GM19438 (cell line): ENCODE measurements around the gene CHMP6.
A peak's percentile ranks its signal among the peaks of the same experiment; 100 is the strongest.
"Not testable (repeated sequence)": the region's sequence is repeated elsewhere in the genome, so short reads cannot be mapped to it uniquely, and the experiment has no call there.

Source experiments
- ATAC-seq: cut with Tn5 transposase; IDR thresholded peaks from one replicate; pipeline ENCODE4 v1.9.1; 2021; ENCODE audit warnings: low read depth; ENCODE audit not compliant: unreplicated experiment

CHMP6 gene

DNA sequence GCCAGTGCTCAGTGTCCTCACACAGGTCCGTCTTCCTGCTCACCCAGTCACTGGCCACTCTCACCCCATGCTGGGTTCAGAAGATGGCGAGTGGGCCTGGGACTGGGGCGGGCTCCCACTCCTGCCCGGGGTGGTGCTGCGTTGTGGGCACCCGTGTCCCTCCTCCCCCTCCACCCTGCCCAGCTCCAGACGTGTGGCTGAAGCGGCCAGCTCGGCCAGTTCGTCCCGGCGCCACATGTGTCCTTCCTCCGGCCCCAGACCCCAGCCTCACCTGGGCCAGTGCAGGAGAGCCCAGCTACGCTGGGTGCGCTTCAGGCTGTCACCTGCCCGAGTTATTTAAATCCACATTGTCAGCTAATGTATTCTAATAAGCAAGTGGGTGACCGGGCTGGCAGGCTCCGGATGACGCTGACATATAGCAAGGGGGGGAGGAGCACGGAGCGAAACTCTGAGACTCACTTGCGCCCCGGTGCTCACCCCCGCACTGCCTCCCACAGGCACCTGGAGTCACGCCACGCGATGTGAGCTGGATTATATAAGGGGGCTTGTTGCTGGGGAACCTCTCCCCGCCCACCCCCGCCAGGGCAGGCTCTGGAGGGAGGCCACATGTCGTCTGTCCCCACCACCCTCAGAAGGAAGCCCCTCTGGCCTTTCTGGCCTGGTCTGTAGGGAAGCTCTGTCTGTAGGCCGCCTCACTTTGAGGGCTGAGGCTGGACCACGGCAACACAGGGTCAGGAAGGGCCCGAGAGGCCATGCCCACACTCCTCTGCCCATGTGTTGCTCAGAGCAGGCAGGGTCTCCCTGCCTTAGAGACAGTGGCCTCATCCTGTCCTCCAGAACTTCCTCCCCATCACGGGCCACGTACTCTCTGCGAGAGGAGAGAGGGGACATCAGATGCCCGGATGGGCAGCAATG, 36.2 kb downstream of the CHMP6 start:
- ATAC-seq = no peak

DNA sequence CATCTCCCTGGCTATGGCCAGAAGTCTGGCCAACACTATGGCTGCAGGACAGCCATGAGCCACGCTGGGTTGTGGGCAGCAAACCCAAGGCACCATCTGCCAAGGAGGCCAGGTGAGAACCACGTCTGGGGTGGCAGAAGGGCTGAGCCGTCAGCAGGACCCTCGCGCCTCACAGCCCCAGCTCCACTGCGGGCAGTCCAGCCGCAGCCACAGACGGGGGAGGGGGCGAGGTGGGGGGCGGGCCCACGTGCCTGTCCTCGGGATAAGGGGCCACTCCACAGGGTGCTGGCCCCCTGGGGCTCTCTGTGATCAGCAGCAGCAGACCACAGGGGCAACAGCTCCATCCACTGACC, 36.8 kb downstream of the CHMP6 start:
- no peak for ATAC-seq

DNA sequence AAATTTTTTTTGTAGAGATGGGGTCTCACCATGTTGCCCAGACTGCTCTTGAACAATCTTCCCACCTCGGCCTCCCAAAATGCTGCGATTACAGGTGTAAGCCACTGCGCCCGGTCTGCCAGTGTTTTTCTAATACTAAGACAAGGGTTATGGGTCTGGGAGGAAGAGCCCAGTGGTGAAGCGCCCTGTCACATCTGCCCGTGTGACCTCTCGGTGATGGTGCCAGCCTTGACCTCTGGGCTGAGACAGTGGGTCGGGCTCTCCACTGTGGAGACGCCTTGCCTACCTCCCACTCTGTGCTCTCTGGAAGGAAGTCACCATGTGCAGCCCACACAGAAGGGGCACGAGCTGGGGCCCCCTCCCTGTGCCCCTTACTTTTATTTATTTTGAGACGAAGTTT, 38.2 kb downstream of the CHMP6 start:
- ATAC-seq = no peak

DNA sequence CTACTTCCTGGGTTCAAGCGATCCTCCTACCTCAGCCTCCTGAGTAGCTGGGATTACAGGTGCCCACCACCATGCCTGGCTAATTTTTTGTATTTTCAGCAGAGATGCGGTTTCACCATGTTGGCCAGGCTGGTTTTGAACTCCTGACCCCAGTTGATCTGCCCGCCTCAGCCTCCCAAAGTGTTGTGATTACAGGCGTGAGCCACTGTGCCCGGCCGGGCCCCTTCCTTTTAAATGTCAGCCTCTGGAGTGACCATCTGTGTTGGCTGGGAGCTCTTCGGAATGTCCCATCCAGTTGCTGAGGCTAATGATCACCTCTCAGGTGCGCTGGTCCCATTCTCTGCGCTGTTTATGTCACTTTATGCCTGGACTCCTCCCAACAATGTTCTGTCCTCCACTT, 38.7 kb downstream of the CHMP6 start:
- ATAC-seq = not testable (repeated sequence)

DNA sequence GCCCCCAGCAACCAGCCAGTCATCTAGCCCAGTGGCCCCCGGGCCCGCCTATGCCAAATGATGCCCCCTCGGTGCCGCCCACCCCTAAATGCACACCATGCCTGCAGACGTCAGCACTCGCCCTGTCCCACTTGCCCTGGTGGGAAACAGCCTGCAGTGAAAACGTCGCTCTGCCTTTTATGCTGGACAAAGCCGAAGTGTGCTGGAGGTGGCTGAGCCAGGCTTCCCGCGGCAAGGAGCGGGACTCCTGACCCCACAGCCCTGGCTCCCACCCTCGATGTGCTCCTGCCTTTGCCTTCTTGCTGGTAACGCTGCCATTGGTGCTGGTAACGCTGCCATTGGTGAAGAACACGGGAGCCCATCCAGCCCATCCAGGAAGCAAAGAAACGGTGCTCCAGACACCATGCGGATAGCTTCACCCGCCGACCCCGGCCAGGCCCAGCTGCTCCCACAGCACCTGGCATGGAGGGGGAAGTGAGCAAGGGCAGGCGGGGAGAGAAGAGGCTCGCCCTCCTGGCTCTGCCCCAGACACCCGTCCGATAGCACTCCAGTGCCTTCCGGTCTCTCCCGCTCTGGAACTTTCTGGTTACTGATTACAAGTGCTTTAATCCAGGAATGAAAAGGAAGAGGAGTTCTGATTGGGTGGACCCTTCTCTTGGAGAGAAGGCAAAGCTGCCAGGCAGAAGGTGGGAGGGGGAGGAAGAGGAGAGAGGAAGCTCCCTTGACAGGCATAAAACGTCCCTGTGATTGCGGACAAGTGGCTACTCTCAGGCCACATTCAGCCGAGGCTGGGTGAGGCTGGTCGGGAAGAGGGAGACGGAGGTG, 39.3 kb downstream of the CHMP6 start:
- no peak for ATAC-seq

DNA sequence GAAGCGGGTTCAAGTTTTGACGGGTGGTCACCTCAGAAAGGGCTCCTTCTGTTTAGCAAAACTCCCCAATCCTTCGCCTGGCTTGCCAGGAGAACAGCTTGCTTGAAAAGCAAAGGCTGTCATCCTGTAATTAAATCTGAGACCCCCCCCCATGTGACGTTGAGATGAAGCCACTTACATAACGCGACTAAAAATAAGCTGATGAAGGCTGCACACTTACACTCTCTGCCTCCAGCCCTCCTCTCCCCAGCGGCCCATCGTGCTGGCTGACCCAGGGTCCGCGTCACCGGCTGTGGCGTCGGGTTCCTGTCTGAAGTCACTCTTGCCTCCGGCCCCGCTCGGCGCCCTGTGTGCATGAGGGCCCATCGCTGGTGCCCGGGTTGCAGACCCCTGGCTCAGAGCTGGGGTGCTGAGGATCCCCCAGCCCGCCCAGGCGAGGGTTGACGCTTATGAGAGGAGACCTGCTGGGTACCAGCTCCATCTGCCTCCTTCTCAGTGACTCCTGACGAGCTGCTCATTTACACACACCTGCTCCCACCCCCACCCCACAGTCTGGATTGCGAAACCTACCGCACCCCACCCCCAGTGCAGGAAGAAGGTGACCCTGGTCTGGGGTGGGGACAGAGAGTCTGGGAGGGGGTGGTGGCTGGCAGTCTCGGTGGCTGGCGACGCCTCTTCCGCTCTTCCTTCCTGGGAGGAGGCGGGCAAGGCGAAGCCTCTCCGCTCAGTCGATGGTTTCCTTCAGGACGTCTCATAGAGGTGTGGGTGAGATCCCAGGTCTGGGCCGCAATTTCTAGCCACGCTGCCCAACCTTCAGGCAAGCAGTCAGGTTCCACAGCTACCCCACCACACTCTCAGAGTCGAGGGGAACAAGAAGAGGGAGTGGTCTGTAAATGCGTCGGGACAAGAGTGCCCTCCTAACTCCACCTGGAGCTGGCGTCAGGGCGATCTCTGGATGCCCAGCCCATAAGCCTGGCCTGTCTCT, 40.2 kb downstream of the CHMP6 start:
- no peak for ATAC-seq

DNA sequence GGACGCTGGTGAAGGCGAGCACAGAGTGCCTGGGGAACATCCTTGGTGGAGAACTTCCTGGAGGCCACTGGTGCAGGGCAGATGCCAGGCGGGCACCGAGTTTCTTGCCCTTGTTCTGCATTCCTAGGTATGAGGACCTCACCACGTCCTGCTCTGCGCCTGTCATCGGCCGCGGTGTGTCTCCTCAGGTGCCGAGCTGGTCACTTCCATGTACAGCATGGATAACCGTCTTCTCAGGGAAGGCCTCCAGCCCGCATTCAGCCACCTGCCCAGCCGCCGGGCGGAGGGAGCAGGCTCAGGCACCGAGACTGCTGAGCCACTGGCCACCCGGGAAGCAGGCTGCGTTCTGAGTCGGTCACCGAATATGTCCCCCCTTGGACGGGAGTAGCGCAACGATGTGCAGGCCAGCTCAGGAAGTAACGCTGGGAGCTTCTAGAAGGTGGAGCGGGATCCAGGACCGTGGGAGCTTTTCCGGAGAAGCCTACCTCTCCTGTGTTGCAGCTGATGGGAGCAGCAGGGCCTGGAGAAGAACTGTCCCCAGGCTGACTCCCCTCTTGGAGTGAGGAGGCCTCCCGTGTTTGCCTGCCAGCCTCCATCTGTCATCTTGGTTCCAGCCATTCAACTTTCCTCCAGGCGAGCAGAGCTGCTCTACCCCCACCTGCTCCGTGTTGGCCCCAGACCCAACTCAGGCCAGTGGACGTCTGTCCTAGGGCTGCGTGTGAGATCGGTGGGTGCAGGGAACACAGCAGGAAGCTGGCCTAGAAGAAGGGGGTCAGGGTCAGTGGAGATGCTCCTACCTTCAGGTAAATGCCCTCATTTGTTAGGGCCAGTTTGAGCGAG, 41.2 kb downstream of the CHMP6 start:
- ATAC-seq = no peak

DNA sequence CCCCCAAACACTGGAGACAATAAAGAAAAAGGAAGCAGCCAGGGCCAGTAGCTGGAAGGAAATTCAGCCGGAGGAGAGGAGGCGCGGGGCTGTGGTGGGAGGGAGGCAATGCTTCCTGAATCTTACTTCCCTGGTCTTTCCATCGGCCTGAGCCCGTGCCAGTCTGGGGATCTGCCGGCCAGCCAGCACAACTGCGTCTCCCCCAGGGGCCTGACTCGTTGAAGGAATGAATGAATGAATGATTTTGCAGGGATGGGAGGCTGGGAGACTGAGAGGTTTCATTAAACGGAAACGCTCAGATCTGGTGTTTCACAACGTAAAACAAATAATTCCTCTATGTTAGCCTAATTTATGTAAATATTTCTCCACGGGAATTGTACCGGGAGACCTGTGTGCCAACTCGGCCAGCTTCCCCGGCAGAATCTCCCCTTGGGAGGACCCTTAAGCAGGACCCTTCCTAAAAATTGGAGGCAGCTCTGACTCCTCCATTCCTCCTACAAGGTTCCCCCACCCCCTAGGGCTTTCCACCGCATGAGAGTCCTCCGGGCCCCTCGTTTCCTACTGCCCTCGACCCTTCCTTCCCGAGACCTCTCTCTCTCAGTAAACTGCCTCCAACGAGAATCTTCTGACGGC, 42.0 kb downstream of the CHMP6 start:
- ATAC-seq = no peak

DNA sequence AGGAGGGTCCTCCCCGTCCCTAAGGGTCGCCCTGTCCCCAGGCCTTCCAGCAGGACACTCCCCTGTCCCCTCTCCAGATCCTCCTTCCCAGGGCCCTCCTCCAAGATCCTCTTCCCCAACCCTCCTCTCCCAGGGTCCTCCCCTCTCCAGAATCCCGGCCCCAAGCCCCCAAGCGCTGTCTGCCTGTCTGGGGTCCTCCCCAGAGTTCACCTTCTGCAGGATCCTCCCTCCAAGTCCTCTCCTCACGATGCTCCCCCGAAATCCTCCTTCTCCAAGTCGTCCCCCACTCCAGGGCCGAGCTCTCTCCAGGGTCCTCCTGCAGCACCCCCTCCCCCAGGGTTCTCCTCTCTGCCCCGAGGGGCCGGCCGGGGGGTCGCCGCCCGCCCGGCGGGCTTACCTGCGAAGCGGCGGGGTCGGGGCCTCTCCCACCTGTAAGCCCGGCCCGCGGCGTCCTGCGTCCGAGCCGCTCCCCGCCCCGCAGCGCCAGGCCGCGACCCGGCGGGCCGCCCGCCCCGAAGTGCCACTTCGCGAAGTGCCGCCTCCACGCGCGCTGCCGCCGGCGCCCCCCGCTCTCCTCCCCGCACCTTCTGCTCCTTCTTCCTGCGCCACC, 42.6 kb downstream of the CHMP6 start:
- peak; percentile 21 for ATAC-seq

DNA sequence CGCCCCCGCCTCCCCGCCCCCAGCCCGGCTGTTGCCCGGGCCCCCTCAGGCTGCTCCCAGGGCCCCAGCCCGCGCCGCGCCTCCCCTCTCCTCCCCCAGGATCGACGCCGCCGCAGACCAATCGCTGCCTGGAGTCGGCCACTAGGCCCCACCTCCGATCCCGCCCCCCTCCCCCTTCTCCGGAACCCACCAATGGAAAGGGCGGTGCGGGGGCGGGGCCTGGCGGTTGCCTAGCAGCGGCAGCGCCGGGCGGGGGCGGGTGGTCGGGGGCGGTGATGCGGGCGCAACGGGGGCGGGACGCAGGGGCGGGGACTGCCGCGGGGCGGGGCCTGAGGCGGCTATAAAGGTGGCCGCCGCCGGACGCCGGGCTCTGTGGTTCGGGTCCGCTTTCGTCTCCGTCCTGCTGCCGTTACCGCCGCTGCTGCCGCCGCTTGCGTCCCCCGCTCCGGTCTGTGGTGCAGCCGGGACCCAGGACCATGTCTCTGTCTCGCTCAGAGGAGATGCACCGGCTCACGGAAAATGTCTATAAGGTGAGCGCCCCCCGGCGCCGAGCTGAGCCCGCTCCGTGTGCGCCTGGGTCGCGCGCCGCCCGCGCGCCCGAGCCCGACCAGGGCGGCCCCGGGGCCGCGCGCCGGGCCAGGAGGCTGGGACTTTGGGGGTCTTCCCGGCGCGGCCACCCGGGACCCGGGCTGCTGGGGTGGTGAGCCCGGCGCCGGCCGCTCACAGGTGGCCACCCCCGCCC, 43.3 kb downstream of the CHMP6 start, which contains the start of gene BAIAP2:
Gene BAIAP2 (plus strand): TSS at position 373 of the 742 bp plus-strand sequence. CDS start 104 bp downstream, at position 477.
- peak; percentile 67 for ATAC-seq

DNA sequence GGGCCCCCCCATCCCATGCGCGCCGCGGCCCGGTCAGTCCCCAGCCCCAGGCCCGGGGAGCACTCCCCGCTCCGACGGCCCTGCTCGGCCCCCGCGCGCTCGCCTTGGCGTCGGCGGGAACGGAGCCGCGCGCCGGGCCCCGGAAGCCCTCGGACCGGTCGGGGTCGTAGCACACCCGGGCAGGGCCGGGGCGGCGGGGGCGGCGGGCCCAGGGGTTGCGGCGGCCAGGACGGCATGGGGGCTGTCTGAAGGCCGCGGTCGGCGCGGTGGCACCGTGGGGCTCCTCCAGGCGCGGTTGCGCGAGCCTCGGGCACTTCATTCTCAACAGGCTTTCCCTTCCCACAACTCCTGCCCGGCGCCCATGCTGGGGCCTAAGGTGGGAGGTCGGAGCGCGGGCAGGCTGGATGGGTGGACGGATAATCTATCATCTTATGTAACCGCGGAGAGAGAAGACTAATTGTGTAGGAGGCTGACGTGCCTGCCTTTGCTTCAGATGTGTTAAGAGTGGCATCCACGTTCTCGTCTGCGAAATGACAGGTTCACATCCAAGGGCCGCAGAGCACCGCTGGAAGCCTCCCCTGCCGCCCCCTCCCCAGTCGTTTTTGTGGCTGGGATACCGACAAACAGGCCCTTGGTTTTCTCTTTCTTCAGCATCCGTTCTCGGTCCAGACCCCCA, 44.0 kb downstream of the CHMP6 start:
- no peak for ATAC-seq

DNA sequence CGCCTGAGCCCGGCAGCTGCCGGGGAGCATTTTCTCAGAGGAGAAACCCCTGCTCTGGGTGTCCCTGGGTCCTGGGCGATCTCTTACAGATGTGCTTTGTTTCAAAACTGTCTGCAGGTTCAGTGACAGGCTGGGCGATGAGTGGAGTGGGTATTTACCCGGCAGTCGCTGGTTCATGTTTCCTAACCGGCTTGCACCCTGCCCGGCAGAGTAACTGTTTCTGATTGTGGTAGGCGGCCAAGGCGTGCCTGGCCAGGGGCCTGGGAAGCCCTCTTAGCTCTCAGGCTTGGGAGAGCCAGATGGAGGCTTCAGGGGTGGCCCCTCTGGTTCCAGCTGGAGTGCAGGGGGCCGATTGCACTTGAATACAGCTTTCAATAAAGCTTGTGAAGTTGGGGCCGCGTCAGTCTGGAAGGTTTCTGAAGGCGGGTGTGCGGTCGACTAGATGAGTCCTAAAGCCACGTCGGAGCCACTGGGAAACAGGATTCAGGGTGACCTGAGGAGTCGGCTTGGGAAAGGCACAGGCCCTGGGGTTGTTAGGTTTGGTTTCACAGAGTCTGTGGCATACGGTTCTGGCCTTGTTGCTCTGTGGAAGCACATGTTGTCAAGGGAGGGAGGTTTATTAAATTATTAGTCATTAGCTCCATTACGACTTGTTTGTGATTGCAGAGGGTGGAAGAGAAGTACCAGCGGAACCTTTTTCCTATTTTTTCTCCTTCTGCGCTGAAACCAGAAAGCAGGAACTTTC, 44.7 kb downstream of the CHMP6 start:
- no peak for ATAC-seq

DNA sequence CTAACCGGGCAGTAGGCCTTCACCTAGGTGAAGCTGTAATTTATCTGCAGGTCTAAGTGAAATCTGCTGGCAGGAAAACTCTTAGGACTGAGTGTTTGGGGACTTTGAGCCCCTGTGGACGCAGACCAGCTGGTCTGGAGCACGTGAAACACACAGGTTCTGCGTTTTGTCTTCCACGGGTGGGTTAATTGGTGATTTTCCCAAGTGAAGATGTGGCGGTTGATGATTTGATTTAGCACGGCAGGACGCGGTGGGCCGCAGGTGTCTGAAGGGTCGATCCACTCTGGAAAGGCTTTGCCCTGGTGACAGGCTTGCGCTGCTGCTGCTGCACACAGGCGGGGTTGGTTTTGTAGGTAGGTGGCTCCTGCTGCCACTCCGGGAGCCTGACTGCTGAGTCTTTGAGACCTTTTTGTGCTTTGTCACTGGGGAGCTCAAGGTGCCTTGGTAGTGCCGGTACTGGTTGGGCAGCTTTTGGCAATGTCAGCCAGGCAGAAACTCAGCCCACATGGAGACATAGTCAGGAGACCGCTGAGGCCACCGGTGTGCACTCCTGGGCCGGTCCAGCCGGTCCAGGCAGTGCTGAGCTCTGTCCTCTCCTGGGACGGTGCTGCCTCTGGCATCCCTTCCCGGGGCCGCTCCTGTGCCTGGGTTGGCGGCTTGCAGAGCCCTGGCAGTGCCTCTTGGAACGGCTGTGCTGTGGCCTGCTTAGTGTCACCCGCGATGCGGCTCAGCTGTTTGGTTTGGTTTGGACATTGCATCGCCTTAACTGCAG, 45.6 kb downstream of the CHMP6 start:
- no peak for ATAC-seq

DNA sequence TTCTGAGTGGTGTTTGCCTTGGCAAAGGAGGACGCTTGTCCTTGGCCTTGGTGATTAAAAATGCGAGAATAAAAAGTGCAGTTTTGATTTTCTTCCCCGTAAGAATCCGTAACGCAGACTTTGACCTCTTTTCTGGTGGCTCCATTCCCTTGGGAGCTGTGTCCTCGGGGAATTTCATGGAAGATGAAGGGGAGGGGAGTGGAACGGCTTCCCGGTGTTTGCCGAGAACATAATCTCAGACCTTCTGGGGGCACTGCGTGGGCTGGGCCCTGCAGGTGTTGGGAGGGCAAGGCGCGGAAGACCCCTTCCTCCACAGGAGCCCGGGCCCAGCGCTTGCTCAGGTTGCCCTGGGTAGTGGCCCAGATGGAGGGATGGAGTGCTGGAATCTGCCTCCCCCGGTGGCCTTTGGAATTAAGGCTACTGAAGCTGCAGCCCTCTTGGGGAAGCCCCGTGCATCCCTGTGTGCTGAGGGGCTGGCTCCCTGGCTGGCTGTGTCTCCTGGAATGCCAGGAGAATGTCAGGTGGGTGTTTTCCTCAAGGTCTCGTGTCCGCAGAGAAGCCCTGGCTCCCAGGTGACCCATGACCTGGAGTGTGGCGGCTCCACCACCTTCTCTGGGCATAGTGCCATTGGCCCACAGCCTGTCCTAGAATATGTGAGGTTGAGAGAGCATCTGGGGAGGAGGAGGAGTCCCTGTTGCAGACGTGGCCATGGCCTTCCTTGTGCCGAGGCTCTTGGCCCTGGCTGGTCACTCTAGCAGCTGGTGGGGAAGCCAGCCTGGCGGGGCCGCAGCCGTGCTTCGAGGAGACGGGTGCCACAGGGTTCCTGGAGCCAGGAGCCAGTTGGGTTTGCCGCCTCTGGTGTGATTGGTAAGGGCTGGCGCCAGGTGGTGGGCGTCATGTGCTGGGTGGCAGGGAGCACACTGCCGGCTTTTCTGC, 46.4 kb downstream of the CHMP6 start:
- no peak for ATAC-seq

DNA sequence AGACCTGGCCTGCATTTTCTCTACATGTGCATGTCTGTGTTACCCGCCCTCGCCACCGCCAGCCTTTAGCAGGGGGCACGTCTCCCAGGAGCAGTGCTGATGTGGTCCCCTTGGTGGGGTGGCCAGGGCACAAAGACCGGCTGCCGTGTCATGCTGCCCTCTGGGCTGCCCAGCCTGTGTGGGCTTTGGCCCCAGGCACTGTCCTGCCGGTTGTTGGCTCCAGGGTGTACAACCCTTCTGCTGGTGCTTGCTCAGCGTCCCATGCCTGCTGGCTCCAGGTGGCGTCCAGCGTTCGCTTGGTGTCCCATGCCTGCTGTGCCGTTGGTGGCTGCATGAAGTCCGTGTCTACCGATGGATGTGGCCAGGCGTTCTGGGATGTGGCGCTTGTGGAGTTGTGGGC, 47.5 kb downstream of the CHMP6 start:
- no peak for ATAC-seq
